IPS-18c (cell line): ENCODE results near the gene OTUD7B.

Experiments used
- H3K4me3 ChIP-seq: 2 replicates; pipeline ENCODE4 v1.7.0; 2013; ENCODE audit warnings: low read depth, mild to moderate bottlenecking, low read length, moderate library complexity; ENCODE audit not compliant: insufficient read depth
- H3K9me3 ChIP-seq: one replicate; pipeline ENCODE4 v1.6.1; 2013; ENCODE audit warnings: mild to moderate bottlenecking, low read length, moderate library complexity; ENCODE audit not compliant: control insufficient read depth, insufficient read depth

The OTUD7B gene

GRCh38 chr1:149934356-149934755 lies 76.2 kb downstream of the OTUD7B start:
- Histone ChIP-seq H3K4me3 (no peak overlapping the region), H3K9me3 (peaks cover 4% of the 10 kb centered on the region)

- Histone ChIP-seq H3K9me3 (peaks cover 4% of the 10 kb centered on the region), H3K4me3 (no peak overlapping the region)
These were observed 77.3 kb downstream of the OTUD7B start for GRCh38 chr1:149933208-149933607.

- H3K9me3 ChIP-seq, result no peaks in the 10 kb centered on the region
- H3K4me3 ChIP-seq, result no peak overlapping the region
These were observed 78.1 kb downstream of the OTUD7B start for GRCh38 chr1:149932474-149932873.

GRCh38 chr1:149931212-149931790 lies 79.2 kb downstream of the OTUD7B start:
- Histone ChIP-seq H3K9me3 (no peaks in the 10 kb centered on the region), H3K4me3 (no peak overlapping the region)

GRCh38 chr1:149929856-149930255 lies 80.7 kb downstream of the OTUD7B start:
- H3K9me3 ChIP-seq, result no peaks in the 10 kb centered on the region
- no peak overlapping the region for H3K4me3 ChIP-seq

GRCh38 chr1:149928401-149928724 lies 82.2 kb downstream of the OTUD7B start:
- no peaks in the 10 kb centered on the region for H3K9me3 ChIP-seq
- peak overlapping the region; percentile 80; the same call in 1 of the 2 replicates for H3K4me3 ChIP-seq

GRCh38 chr1:149927563-149928400 lies 82.7 kb downstream of the OTUD7B start, which contains the start of gene SF3B4:
TSS of gene SF3B4 (minus strand) at chr1:149927803. CDS start at chr1:149927759, 44 bp downstream.
- Histone ChIP-seq H3K9me3 (no peaks in the 10 kb centered on the region), H3K4me3 (peak within 1 kb of the TSS; percentile 80)

- no peaks in the 10 kb centered on the region for H3K9me3 ChIP-seq
- H3K4me3 ChIP-seq, result peak overlapping the region; percentile 80
These were observed 83.4 kb downstream of the OTUD7B start for GRCh38 chr1:149927056-149927562.

- Histone ChIP-seq H3K9me3 (no peaks in the 10 kb centered on the region), H3K4me3 (0 out of 2 replicates have a peak overlapping the region, but pooled peaks have one; percentile 80)
These were observed 84.2 kb downstream of the OTUD7B start for GRCh38 chr1:149926296-149926695.

GRCh38 chr1:149925751-149926150 lies 84.8 kb downstream of the OTUD7B start:
- H3K4me3 ChIP-seq, result no peak overlapping the region
- no peaks in the 10 kb centered on the region for H3K9me3 ChIP-seq

- Histone ChIP-seq H3K9me3 (no peaks in the 10 kb centered on the region), H3K4me3 (no peak overlapping the region)
These were observed 85.2 kb downstream of the OTUD7B start for GRCh38 chr1:149925345-149925744.

GRCh38 chr1:149923626-149924025 lies 86.9 kb downstream of the OTUD7B start:
- Histone ChIP-seq H3K9me3 (no peaks in the 10 kb centered on the region), H3K4me3 (no peak overlapping the region)

GRCh38 chr1:149917571-149918144 lies 92.9 kb downstream of the OTUD7B start, which contains the start of gene SV2A:
TSS of gene SV2A (minus strand) at chr1:149917844. CDS start at chr1:149913840, 4,004 bp downstream.
- H3K9me3 ChIP-seq, result no peaks in the 10 kb centered on the region
- H3K4me3 ChIP-seq, result peak within 1 kb of the TSS; percentile 88

- Histone ChIP-seq H3K4me3 (peak overlapping the region; percentile 88), H3K9me3 (no peaks in the 10 kb centered on the region)
These were observed 93.7 kb downstream of the OTUD7B start for GRCh38 chr1:149916898-149917252.

- peak overlapping the region; percentile 88 for H3K4me3 ChIP-seq
- no peaks in the 10 kb centered on the region for H3K9me3 ChIP-seq
These were observed 94.2 kb downstream of the OTUD7B start for GRCh38 chr1:149916193-149916897.

GRCh38 chr1:149915429-149916192 lies 94.9 kb downstream of the OTUD7B start:
- no peaks in the 10 kb centered on the region for H3K9me3 ChIP-seq
- no peak overlapping the region; the same call in 1 of the 2 replicates for H3K4me3 ChIP-seq

- Histone ChIP-seq H3K4me3 (no peak overlapping the region), H3K9me3 (no peaks in the 10 kb centered on the region)
These were observed 96.0 kb downstream of the OTUD7B start for GRCh38 chr1:149914545-149914944.
